NCI-H526 treated with DMSO at 0.1 percent for 48 hours (cell line): Measurements from ENCODE around the gene BYSL.

Experiments used
- DNase-seq: peaks from one replicate; lab custom pipeline; 2025; lab: John Stamatoyannopoulos, UW

The BYSL gene

GRCh38 chr6:41914869-41915530, 6.3 kb upstream of the BYSL start:
- no peak for DNase-seq

DNA sequence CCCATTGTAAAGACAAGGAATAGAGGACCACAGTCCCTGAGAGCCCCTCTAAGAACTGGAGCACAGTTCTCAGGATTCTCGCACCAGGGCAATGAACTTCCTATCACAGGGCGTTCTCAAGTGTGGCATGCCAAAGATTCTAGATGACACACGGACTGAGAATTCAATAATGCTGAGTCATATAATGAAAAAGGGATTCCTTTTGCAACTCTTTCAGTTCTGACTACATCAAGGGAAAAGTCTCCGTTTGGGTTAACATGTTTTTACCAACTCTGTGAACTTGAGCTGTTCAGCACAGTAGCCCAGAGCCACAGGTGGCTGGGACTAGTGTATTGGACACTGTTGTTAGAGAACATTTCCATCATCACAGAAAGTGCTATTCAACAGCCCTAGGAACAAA, 3.8 kb upstream of the BYSL start:
- no peak for DNase-seq

DNA sequence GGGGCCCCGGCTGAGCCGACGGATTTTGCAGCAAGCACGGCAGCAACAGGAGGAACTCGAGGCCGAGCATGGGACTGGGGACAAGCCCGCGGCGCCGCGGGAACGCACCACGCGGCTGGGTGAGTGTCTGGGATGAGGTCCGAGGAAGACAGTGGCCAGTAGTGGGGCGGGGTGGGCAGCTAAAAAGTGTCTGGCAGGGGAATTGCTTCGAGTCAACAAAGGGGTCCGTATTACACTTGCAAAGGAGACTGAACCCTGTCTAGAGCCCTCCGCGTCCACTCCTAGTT, 356 bp downstream of the BYSL start:
- no peak for DNase-seq

GRCh38 chr6:41922154-41922553, 855 bp downstream of the BYSL start:
- no peak for DNase-seq

DNA sequence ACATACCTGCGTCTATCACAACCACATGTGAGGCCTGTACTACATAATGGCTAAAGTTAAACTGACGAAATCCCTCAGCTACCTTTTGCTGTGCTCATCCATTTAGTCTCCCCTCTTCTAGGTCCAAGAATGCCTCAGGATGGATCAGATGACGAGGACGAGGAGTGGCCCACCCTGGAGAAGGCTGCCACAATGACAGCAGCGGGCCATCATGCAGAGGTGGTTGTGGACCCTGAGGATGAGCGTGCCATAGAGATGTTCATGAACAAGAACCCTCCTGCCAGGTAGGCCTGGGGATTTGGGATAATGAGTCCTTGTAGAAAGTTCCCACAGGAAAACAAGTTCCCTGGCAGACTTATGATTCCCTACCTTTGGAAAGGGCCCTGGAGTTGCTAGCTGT, 6.0 kb downstream of the BYSL start:
- no peak for DNase-seq

- DNase-seq: no peak
These were observed 8.6 kb downstream of the BYSL start for GRCh38 chr6:41929924-41930323.

DNA sequence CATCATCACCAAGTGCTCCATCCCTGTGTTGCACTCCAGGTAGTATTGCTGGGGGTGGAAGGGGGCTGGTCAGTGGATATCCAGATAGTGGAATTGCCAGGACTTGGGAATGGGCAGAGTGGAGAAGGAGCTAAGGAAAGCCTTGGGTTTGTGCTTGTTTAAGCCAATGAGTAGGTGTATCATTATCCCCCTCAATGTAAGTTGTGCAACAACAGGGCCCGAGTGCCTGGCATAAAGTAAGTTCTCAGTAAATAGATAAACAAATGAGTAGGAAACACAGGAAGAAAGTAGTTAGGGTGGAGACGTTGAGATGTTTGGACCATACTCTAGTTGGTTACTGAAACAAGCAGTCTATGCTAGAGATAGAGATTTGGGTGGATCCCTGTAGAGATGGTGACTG, 10.5 kb downstream of the BYSL start:
- DNase-seq: no peak

- DNase-seq: no peak
These were observed 11.1 kb downstream of the BYSL start for GRCh38 chr6:41932378-41932777.

GRCh38 chr6:41934278-41935192, 13.2 kb downstream of the BYSL start:
- DNase-seq: no peak

DNA sequence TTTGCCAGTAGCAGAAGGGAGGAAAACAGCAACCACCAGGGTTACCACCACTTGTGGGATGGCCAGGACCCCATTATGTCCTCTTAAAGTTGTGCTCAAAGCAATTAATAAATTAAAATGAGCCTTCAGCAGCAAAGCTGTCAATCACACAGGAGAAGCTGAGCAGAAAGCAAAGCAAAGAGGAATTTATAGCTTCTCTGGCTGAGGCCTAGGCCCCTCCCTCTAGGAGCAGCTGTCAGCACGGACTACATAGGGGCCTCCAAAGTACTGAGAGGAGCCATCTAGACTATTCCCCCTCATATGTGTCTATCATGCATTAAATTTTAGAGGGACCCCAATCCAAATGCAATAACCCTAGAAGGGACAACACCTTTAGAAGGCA, 13.9 kb downstream of the BYSL start:
- DNase-seq: no peak

GRCh38 chr6:41935685-41936072, 14.4 kb downstream of the BYSL start:
- no peak for DNase-seq

DNA sequence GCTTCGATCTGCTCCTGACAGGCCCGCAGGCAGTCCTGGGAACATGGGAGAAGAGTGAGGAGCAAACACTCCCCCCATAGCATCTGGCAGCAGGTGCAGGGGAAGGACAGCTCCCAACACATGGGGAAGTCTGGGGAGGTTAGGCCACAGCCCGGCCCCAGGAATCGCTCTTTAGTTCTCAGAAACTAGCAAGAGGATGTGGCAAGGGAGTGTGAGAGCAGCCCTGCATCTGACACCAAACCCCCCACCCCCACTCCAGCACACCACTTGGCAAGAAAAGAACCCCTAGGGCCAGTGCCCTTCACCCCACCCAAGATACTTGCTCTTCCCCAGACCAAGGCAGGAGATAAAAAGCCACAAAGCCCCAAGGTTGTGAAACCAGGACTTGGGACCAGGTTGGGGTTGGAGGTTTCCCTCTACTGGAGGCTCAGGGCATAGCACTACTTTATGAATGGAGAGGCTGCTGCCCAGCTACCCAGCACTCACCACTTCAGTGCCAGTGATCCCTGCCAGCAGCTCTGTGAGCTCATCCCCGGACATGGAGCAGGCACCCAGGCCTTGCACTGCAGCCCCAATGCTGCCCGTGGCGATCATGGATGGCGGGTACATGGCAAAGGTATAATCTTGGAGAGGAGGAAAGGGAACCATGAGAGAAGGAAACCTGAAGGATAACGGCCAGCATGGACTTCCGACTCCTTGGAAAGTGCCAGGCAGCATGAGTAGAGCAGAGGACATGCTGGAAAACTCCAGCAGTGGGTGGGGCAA, 15.0 kb downstream of the BYSL start:
- DNase-seq: peak; percentile 54

GRCh38 chr6:41937472-41937860, 16.2 kb downstream of the BYSL start:
- no peak for DNase-seq

DNA sequence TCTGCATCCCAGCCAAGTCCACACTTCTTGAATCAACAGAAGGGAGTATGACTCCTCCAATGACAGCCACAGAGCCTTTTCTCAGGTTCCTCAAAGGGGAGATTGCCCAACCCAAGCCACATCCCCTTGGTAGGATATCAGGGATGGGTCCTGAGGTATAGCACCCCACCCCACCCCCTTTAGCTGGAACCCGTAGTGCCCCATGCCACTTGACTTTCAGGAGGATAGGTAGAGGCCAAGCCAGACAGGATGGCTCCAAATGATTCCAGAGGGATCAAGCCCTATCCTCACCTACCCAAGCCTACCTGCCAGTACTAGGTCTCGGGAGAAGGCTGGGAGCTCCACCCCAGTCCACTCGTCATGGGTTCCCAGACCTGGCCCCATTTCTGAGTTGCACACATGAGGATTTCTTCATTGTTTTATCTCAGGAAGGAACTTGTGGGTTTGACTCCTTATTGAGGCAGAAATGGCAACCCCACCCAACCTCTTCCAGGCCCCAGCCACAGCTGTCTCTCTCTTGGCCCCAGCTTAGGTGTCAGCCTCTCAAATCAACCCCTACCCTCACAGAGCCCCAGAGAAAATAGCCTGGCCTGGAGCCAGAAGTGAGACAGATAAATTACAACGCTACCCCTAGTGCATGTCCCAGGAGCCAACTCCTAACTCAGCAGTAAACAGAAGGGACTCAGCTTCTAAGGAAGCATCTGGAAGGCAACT, 16.7 kb downstream of the BYSL start:
- DNase-seq: no peak

DNA sequence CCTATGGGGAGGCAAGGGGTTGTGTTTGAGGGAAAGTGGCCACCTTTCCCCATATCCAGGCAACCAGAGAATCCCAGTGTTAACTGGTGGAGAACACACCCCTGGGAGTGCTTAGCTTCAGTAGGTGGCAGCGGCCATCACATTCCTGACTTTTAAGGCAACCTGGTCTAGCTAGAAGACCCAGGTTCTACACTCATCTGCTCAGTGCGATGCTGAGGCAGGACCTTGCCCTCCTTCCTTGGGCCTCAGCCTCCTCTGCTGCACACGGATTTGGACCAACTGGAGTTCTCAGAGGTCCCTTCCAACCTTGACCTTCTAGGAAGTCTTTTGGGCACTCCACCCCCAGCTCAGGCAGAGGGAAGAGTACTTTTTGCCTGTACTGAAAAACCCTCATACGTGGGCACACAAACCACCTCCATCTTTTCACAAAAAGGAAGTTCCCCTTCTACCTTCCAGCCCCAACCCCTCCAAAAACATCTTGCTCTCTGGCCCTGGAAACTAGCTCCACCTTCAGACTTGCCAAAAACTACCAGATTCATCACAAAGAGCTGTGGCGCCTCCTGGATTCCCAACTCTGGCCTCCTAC, 17.4 kb downstream of the BYSL start:
- DNase-seq: no peak

DNA sequence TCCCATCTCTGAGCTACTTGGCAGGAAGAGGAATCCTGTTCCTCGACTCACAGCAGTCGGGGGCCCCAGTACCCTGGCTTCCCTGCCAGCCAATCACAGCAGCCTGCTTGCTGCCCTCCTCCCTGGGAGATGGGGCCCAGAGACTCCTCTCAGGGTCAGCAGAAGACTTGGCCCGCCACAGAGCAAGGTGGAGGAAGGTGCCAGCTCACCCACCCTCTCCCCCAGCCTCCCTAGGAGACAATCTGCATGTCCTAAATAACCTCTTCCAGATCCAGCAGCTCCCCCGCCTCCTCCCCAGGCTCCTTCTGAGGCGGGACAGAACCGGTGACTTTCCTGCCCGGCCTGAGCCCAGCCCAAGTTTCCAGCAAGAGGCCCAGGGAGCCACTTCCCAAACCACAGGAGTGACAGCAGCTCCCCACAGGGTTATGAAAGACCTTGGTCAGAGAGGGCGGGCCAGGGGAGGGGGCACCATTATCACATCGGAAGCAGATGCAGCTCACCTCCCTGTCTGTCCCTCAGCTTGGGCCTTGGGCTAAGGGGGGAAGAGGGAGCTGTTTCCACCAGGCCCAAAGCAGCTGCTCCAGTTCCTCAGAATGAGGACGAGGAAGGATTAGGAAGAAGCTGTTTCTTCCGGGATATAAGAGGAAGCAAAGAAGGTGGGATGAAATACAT, 18.0 kb downstream of the BYSL start:
- DNase-seq: no peak

DNA sequence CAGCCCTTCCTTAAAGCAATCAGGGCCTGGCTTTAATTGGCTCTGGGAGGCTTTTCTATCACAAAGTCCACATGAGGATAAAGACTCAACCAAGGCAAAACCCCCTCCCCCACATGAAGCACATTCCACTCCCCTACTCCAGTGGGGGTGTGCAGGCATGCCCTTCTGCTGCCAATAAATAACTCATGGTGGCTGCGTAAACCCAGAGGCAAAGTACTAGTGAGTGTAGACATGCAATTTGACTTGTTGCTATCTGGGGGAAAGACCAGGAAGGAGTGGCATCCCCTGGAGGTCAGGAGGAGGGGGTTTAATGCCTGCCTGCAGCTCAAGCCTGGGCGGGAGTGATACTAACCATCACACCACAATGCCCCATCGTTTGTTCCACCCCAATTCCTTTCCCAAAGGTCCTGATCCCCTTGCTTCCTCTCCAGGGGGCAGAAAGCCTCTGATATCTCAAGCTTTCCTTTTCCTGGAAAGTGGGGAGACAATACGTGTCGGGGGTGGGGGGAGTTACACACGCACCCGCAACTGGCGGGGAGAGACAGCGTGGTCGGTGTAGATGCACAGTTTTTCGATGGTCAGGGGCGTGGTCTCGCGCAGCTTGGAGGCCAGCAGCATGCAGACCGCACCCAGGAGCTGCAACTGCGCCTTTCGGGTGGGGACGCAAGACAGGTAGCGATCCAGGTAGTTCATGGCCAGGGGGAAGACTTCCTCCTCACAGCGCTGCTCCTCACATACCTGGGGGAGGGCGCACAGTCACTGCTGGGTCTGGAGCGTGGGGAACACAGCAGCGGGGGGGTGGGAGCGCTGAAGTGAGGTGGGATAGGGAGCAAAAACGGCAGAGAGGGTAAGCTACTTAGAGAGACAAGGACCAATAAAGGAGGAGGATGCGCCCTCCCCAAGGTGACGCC, 18.8 kb downstream of the BYSL start:
- DNase-seq: peak; percentile 12

DNA sequence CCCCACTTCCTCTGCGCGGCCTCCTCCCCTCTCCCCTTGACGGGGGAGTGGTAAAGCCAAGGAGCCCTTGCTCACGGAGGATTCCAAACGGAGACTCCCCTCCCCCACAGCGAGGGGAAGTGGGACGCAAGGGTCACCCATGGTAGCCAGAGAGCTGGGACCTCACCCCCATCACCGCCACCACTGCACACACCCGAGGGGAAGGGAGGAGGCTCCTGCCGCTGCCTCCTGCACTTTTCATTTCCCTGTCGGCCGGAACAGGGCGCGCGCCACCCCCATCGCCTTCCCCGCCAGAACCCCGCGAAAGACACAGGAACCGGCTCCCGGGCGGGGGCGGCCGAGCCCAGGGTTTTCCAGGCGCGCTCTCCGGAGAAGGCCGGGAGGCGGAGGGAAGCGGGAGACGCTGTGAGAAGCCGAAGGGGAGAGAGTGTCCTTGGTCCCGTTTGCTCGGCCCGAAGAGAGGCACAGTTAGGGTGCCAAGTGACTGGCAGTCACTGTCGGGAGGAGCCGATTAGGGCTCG, 19.5 kb downstream of the BYSL start:
- peak; percentile 12 for DNase-seq

- DNase-seq: peak; percentile 85
These were observed 20.2 kb downstream of the BYSL start, which contains the start of gene CCND3 for GRCh38 chr6:41941280-41942066. Gene CCND3, minus strand, starts transcription at chr6:41941808. Its CDS starts 159 bp downstream, at chr6:41941649.
